ENCODE data around the gene C3orf80.
A peak's percentile ranks its signal among the peaks of the same experiment; 100 is the strongest.

DNA sequence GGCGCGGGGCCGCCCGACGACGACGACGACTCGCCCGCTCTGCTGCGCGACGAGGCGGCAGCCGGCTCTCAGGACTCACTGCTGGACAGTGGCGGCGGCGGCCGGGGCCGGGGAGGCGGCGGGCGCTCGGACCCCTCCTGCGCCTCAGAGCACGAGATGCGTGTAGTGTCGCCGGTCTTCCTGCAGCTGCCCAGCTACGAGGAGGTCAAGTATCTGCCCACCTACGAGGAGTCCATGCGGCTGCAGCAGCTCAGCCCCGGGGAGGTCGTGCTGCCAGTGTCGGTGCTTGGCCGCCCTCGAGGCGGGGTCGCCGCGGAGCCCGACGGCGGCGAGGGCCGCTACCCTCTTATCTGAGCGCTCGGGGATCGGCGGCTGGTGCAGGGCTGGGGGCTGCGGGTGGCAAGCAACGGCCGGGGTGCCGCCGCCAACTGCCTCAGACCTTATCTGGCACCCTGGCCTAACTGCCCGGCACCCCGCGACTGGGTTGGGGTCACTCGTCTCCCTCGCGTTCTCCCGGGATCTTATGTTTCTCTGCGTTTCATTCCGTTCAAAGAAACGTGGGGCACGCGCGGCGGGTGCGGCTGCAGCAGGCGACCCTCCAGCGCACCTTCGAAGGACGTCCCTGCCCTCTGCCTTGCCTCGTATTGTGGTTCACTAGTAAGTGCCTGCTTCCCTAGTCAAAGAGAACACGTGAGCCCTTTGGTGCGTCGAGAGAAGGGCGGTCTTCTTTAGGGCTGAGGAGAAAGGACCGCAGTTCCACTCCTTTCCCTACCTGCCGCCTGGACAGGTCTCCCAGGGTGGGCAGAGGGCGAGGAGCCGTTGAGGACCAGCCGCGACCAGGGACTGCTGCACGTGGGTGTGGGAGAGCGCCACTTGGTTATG, 1.0 kb downstream of the C3orf80 start:
- TF ChIP-seq POLR2AphosphoS5 (IDR thresholded peaks at IDR 0.05; ENCODE audit: low read depth), result no peak
- TF ChIP-seq, protein P1, sequence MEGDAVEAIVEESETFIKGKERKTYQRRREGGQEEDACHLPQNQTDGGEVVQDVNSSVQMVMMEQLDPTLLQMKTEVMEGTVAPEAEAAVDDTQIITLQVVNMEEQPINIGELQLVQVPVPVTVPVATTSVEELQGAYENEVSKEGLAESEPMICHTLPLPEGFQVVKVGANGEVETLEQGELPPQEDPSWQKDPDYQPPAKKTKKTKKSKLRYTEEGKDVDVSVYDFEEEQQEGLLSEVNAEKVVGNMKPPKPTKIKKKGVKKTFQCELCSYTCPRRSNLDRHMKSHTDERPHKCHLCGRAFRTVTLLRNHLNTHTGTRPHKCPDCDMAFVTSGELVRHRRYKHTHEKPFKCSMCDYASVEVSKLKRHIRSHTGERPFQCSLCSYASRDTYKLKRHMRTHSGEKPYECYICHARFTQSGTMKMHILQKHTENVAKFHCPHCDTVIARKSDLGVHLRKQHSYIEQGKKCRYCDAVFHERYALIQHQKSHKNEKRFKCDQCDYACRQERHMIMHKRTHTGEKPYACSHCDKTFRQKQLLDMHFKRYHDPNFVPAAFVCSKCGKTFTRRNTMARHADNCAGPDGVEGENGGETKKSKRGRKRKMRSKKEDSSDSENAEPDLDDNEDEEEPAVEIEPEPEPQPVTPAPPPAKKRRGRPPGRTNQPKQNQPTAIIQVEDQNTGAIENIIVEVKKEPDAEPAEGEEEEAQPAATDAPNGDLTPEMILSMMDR (IDR thresholded peaks at IDR 0.05; ENCODE audit: insufficient read depth, low read length), result no peak
- no peak for TF ChIP-seq SPI1 (IDR thresholded peaks at IDR 0.05; ENCODE audit: borderline replicate concordance, low read depth)
- no peak for TF ChIP-seq GABPA (IDR thresholded peaks at IDR 0.05; ENCODE audit: low read depth)
- TF ChIP-seq, protein P2, sequence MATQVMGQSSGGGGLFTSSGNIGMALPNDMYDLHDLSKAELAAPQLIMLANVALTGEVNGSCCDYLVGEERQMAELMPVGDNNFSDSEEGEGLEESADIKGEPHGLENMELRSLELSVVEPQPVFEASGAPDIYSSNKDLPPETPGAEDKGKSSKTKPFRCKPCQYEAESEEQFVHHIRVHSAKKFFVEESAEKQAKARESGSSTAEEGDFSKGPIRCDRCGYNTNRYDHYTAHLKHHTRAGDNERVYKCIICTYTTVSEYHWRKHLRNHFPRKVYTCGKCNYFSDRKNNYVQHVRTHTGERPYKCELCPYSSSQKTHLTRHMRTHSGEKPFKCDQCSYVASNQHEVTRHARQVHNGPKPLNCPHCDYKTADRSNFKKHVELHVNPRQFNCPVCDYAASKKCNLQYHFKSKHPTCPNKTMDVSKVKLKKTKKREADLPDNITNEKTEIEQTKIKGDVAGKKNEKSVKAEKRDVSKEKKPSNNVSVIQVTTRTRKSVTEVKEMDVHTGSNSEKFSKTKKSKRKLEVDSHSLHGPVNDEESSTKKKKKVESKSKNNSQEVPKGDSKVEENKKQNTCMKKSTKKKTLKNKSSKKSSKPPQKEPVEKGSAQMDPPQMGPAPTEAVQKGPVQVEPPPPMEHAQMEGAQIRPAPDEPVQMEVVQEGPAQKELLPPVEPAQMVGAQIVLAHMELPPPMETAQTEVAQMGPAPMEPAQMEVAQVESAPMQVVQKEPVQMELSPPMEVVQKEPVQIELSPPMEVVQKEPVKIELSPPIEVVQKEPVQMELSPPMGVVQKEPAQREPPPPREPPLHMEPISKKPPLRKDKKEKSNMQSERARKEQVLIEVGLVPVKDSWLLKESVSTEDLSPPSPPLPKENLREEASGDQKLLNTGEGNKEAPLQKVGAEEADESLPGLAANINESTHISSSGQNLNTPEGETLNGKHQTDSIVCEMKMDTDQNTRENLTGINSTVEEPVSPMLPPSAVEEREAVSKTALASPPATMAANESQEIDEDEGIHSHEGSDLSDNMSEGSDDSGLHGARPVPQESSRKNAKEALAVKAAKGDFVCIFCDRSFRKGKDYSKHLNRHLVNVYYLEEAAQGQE (IDR thresholded peaks at IDR 0.05; ENCODE audit: insufficient replicate concordance, low read depth), result peak; percentile 72

All from HL-60 (cell line).